ENCODE data around the gene SEC14L5.

Gene SEC14L5

GRCh38 chr16:4968879-4969483, 10.9 kb downstream of the SEC14L5 start:
- Histone ChIP-seq H3K9me3 (ENCODE audit: low read depth, low read length) (no peaks in the 10 kb centered on the region), H3K4me3 (no peak overlapping the region), H3K27ac (no peak overlapping the region), H3K9ac (ENCODE audit: insufficient read length) (no peak overlapping the region), H3K36me3 (ENCODE audit: insufficient read depth, low read length) (no peaks in the 10 kb centered on the region)
- DNase-seq (ENCODE audit: low read depth, low spot score) = no peak
- no peak for TF ChIP-seq FOXP2 (optimal IDR thresholded peaks at IDR 0.05; ENCODE audit: control extremely low read depth, extremely low read length, insufficient read depth)
- TF ChIP-seq POLR2AphosphoS5 (IDR thresholded peaks at IDR 0.05; ENCODE audit: borderline replicate concordance, low read depth, low read length) = no peak
- TF ChIP-seq EZH2 (IDR thresholded peaks at IDR 0.05) = no peak

- no peak overlapping the region for H3K27ac ChIP-seq
Measured at GRCh38 chr16:4970010-4970409, 11.9 kb downstream of the SEC14L5 start.

GRCh38 chr16:4972938-4973587, 14.9 kb downstream of the SEC14L5 start:
- TF ChIP-seq FOXP2 (optimal IDR thresholded peaks at IDR 0.05; ENCODE audit: control extremely low read depth, extremely low read length, insufficient read depth) (no peak), EZH2 (IDR thresholded peaks at IDR 0.05) (no peak), POLR2AphosphoS5 (IDR thresholded peaks at IDR 0.05; ENCODE audit: borderline replicate concordance, low read depth, low read length) (no peak)
- no peaks in the 10 kb centered on the region for H3K36me3 ChIP-seq (ENCODE audit: insufficient read depth, low read length)
- DNase-seq (ENCODE audit: low read depth, low spot score) = no peak

More at GRCh38 chr16:4970010-4970409, 11.9 kb downstream of the SEC14L5 start:
- TF ChIP-seq FOXP2 (optimal IDR thresholded peaks at IDR 0.05; ENCODE audit: control extremely low read depth, extremely low read length, insufficient read depth) (no peak), EZH2 (IDR thresholded peaks at IDR 0.05) (no peak), POLR2AphosphoS5 (IDR thresholded peaks at IDR 0.05; ENCODE audit: borderline replicate concordance, low read depth, low read length) (no peak)
- Histone ChIP-seq H3K9me3 (ENCODE audit: low read depth, low read length) (no peaks in the 10 kb centered on the region), H3K9ac (ENCODE audit: insufficient read length) (no peak overlapping the region), H3K36me3 (ENCODE audit: insufficient read depth, low read length) (no peaks in the 10 kb centered on the region), H3K4me3 (no peak overlapping the region)
- no peak for DNase-seq (ENCODE audit: low read depth, low spot score)

GRCh38 chr16:4976079-4976478, 17.9 kb downstream of the SEC14L5 start:
- Histone ChIP-seq H3K27ac (no peak overlapping the region), H3K9ac (ENCODE audit: insufficient read length) (no peak overlapping the region), H3K9me3 (ENCODE audit: low read depth, low read length) (no peaks in the 10 kb centered on the region), H3K4me3 (no peak overlapping the region), H3K36me3 (ENCODE audit: insufficient read depth, low read length) (no peaks in the 10 kb centered on the region)
- DNase-seq (ENCODE audit: low read depth, low spot score) = no peak
- TF ChIP-seq EZH2 (IDR thresholded peaks at IDR 0.05) = no peak
- no peak for TF ChIP-seq POLR2AphosphoS5 (IDR thresholded peaks at IDR 0.05; ENCODE audit: borderline replicate concordance, low read depth, low read length)
- TF ChIP-seq FOXP2 (optimal IDR thresholded peaks at IDR 0.05; ENCODE audit: control extremely low read depth, extremely low read length, insufficient read depth) = no peak

More at GRCh38 chr16:4972938-4973587, 14.9 kb downstream of the SEC14L5 start:
- H3K27ac ChIP-seq = no peak overlapping the region
- no peaks in the 10 kb centered on the region for H3K9me3 ChIP-seq (ENCODE audit: low read depth, low read length)
- no peak overlapping the region for H3K9ac ChIP-seq (ENCODE audit: insufficient read length)
- H3K4me3 ChIP-seq = no peak overlapping the region

GRCh38 chr16:4976611-4977145, 18.5 kb downstream of the SEC14L5 start:
- TF ChIP-seq FOXP2 (optimal IDR thresholded peaks at IDR 0.05; ENCODE audit: control extremely low read depth, extremely low read length, insufficient read depth) (no peak), EZH2 (IDR thresholded peaks at IDR 0.05) (no peak), POLR2AphosphoS5 (IDR thresholded peaks at IDR 0.05; ENCODE audit: borderline replicate concordance, low read depth, low read length) (no peak)
- no peak overlapping the region for H3K9ac ChIP-seq (ENCODE audit: insufficient read length)
- no peaks in the 10 kb centered on the region for H3K36me3 ChIP-seq (ENCODE audit: insufficient read depth, low read length)
- no peak overlapping the region for H3K27ac ChIP-seq
- no peak for DNase-seq (ENCODE audit: low read depth, low spot score)
- no peak overlapping the region for H3K4me3 ChIP-seq
- H3K9me3 ChIP-seq (ENCODE audit: low read depth, low read length) = no peaks in the 10 kb centered on the region

- TF ChIP-seq EZH2 (IDR thresholded peaks at IDR 0.05) (no peak), FOXP2 (optimal IDR thresholded peaks at IDR 0.05; ENCODE audit: control extremely low read depth, extremely low read length, insufficient read depth) (no peak), POLR2AphosphoS5 (IDR thresholded peaks at IDR 0.05; ENCODE audit: borderline replicate concordance, low read depth, low read length) (no peak)
- DNase-seq (ENCODE audit: low read depth, low spot score) = no peak
- H3K9ac ChIP-seq (ENCODE audit: insufficient read length) = no peak overlapping the region
- no peaks in the 10 kb centered on the region for H3K36me3 ChIP-seq (ENCODE audit: insufficient read depth, low read length)
- no peaks in the 10 kb centered on the region for H3K9me3 ChIP-seq (ENCODE audit: low read depth, low read length)
- H3K27ac ChIP-seq = no peak overlapping the region
- no peak overlapping the region for H3K4me3 ChIP-seq
Measured at GRCh38 chr16:4979164-4979563, 21.0 kb downstream of the SEC14L5 start.

GRCh38 chr16:4979736-4980660, 21.9 kb downstream of the SEC14L5 start:
- Histone ChIP-seq H3K4me3 (no peak overlapping the region), H3K9ac (ENCODE audit: insufficient read length) (no peak overlapping the region), H3K27ac (no peak overlapping the region), H3K36me3 (ENCODE audit: insufficient read depth, low read length) (no peaks in the 10 kb centered on the region), H3K9me3 (ENCODE audit: low read depth, low read length) (no peaks in the 10 kb centered on the region)
- DNase-seq (ENCODE audit: low read depth, low spot score) = no peak
- no peak for TF ChIP-seq FOXP2 (optimal IDR thresholded peaks at IDR 0.05; ENCODE audit: control extremely low read depth, extremely low read length, insufficient read depth)
- TF ChIP-seq EZH2 (IDR thresholded peaks at IDR 0.05) = no peak
- no peak for TF ChIP-seq POLR2AphosphoS5 (IDR thresholded peaks at IDR 0.05; ENCODE audit: borderline replicate concordance, low read depth, low read length)

GRCh38 chr16:4980691-4981090, 22.6 kb downstream of the SEC14L5 start:
- H3K4me3 ChIP-seq = no peak overlapping the region
- no peaks in the 10 kb centered on the region for H3K36me3 ChIP-seq (ENCODE audit: insufficient read depth, low read length)
- H3K9me3 ChIP-seq (ENCODE audit: low read depth, low read length) = no peaks in the 10 kb centered on the region
- TF ChIP-seq POLR2AphosphoS5 (IDR thresholded peaks at IDR 0.05; ENCODE audit: borderline replicate concordance, low read depth, low read length) = no peak
- TF ChIP-seq FOXP2 (optimal IDR thresholded peaks at IDR 0.05; ENCODE audit: control extremely low read depth, extremely low read length, insufficient read depth) = no peak
- TF ChIP-seq EZH2 (IDR thresholded peaks at IDR 0.05) = no peak
- no peak for DNase-seq (ENCODE audit: low read depth, low spot score)
- no peak overlapping the region for H3K27ac ChIP-seq
- H3K9ac ChIP-seq (ENCODE audit: insufficient read length) = no peak overlapping the region

All from SK-N-MC (cell line).